ENCODE measurements around the gene ZNF649.
A peak's percentile ranks its signal among the peaks of the same experiment; 100 is the strongest.
"Not testable (repeated sequence)": the region's sequence is repeated elsewhere in the genome, so short reads cannot be mapped to it uniquely, and the experiment has no call there.

ZNF649 gene

DNA sequence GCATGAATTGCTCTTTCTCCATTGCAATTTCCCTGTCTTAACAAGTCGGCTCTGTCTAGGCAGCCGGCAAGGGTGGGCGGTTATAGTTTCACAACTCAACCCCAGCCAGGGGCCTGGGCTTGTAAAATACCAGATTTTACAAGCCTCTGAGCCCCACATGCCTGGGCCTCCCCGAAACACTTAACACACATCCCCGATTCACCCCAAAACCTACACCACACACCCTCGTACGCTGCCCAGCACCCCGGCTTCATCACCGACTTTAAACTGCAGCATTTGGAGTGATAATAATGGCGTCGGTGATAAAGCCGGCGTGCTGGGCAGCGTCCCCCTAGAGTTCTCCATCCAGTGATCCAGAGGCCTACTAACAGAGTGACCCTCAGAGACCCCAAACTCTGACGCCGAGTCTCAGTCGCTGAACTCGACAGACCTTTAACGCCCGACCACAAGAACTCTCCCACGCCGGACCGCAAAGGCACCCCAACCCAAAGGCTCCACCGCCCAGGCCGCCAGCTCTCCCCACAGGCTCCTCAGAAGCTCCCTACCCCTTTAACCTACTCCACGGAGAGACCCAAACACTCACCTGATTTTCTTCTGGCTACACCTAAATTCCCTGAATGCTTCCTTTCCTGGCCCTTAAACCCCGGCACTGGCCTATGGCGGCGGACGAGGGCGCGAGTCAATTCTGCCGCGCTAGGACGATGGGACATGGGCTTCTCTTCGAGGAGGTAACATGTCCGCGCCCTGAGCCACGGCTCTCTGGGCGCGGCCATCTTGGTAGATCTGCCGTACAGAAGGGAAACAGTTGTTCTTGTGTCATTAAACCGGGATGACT is at the start of gene ZNF649:
Gene ZNF649 (minus strand): TSS at position 687 of the 835 bp plus-strand sequence. CDS start 4,910 bp downstream, outside the sequence.
- peak; percentile 83 for DNase-seq

DNA sequence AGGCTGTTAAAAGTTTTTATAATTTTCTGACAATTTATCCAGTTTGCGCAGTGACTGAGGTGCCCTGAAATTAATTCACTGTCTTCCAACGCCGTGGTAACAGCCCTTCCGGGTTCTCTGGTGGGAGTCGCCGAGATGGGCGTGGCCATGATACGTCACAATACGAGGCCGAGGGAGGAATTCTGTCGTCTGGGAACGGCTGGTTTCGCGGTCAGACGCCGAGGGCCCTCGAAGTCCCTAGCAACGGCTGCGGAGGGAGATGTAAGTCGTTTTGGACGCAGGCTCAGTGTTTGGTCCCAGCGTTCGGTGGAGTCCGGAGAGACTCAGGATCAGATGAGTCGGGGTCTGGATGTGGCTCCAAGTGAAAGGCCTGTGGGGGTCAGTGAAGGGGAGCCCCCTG is 44.2 kb upstream of the ZNF649 start:
- no peak for DNase-seq

DNA sequence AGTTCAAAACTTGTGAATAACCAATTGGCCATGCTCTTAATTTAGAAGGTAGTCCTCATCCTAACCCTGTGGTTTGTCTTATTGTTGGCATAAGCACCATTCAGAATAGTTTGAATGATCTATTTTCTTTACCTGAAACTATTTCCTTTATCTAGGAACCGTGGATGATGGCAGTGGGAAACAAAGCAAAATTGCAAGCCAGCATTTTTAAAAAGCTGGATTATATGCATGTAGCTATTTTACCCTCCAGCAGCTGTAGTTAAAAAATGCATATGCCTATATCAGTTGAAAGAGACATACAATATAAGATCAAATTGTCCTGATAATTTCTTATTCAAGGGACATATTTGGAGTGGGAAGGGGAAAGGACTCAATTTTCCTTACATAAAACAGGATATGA is 41.8 kb upstream of the ZNF649 start:
- DNase-seq: no peak

DNA sequence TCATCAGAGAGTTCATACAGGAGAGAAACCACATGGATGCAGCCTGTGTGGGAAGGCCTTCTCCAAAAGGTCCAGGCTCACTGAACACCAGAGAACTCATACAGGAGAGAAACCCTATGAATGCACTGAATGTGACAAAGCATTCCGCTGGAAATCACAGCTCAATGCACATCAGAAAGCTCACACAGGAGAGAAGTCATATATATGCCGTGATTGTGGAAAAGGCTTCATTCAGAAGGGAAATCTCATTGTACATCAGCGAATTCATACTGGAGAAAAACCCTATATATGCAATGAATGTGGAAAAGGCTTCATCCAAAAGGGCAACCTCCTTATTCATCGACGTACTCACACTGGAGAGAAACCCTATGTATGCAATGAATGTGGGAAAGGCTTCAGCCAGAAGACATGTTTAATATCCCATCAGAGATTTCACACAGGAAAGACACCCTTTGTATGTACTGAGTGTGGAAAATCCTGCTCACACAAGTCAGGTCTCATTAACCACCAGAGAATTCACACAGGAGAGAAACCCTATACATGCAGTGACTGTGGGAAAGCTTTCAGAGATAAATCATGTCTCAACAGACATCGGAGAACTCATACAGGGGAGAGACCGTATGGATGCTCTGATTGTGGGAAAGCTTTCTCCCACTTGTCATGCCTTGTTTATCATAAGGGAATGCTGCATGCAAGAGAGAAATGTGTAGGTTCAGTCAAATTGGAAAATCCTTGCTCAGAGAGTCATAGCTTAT is 40.2 kb upstream of the ZNF649 start:
- DNase-seq: no peak

DNA sequence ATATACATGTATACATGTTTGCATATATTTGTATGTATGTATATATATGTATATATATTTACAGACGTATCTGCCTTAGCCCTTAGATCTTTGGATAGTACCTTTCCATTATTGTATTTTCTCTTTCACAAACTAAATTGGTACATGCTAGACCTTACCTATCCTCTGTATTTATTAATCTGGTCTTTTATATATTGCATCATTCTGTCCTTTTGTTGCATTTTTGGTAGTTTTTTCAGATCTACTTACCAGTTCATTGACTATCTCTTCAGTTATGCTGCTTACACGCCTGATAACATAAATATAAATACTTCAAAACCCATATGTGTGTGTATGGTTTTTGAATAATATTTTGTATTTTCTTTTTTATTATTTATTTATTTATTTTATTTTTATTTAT is 34.1 kb upstream of the ZNF649 start:
- no peak for DNase-seq

DNA sequence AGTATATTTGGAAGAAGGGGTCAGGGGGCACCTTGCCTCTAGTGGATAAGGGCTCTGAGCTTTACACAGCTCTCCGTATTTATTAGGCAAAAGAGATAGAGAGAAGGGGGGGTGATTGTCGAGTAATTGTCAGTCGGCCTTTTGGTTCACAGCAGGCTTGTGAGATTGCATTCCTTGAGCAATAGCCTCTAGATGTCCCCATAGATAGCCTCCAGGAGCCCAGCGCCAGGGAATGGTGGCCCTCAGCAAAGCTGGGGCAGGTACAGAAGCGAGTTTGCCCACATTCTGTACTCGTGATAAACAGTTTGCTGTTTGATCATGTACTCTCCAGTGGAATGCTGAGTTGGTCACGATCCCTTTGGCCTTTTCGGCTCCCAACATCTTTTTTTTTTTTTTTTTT is 27.1 kb upstream of the ZNF649 start:
- no peak for DNase-seq

DNA sequence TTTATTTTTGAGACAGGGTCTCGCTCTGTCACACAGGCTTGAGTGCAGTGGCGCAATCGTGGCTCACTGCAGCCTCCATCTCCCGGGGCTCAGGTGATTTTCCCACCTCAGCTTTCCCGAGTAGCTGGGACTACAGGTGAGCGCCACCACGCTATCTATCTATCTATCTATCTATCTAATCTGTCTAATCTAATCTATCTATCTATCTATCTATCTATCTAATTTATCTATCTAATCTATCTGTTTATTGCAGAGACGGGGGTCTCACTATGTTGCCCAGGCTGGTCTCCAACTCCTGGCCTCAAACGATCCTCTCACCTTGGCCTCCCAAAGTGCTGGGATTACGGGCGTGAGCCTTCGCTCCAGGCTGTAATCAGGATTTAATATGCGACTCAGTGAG is 23.0 kb upstream of the ZNF649 start:
- DNase-seq: no peak

DNA sequence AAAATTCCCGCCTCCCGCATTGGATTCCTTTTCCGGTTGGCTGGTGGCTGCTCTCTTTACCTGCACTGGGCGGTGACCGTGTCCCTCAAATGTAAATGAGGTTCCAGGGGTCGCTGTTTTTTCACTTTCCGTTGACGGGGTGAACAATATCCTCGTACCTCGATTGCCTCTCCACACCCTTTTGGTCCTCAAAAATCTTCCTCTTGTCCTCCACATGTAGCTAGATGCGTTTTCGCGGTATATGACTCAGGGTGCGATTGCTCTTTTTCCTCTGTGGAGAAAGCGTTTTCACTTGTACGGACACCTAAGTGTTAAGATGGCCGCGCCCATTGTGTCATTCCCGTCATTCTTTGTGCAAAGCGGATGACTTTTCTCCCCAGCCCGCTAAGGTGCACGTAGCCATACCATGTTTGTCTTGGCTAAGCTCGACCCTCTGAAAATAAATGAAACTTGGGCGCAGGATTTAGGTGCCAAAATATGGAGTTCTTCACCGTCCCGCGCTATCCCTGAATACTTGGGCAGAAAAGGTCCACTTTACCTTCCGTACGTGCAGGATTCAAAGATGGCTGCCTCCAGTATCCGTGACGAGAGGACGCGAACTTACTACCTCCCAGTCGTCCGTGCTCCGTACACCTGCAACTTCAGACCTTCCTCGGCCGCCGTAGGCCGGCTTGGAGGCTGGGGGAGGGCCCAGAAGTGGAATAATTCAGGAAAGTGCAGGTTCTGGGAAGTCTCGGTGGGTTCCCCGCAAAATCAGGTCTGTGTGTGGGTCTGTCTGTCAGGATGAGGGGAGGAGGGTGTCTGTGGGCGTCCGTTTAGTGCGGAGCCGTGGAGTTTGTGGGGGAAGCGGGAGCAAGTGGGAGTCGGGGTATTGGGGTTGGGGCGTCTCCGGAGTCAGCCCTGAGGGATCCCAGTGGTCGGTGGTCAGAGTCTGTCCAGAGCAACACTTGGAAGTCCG is 22.2 kb upstream of the ZNF649 start, which contains the start of gene ZNF613:
Gene ZNF613 (plus strand): TSS at position 689 of the 958 bp plus-strand sequence. CDS start 8,749 bp downstream, outside the sequence.
- DNase-seq: peak; percentile 86

DNA sequence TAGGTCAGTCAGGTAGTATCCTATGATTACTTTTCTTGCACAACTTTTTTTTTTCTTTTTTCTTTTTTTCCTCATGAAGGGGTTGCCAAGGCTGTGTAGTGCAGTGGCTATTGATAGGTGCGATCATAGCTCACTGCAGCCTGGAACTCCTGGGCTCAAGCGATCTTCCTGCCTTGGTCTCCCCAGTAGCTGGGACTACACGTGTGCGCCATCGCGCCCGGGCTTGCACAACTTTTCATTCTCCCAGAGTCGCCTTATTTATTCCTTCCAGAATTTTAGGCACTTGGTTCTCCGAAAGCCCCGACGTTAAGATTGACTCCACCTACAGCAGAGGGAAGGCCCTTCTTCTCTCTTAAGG is 21.6 kb upstream of the ZNF649 start:
- no peak for DNase-seq

DNA sequence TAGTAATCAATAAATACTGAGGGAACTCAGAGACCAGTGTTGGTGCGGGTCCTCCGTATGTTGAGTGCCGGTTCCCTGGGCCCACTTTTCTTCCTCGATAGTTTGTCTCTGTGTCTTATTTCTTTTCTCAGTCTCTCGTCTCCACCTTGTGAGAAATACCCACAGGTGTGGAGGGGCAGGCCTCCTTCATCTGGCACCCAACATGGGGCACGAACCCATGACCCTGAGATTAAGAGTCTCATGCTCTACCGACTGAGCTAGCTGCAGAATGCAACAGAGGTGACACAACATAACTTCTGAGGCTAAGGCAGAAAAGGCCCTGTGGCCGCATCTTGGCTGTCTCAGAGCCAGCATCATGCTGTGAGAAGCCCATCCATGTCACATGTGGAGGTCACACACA is 17.1 kb upstream of the ZNF649 start:
- no peak for DNase-seq

DNA sequence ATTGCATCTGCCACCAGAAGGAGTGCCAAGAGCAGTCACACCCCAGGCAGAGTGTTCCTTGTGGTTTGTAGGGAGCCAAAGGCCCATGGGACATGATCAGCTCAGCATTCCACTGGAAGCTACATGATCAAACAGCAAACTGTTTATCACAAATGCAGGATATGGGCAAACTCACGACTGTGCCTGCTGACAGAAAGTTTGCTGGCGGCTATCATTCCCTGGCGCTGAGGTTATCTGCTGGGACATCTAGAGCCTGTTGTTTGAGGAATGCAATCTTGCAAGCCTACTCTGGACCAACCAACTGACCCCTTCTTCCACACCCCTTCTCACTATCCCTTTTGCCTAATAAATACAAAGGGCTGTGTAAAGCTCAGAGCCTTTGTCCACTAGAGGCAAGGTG is 14.8 kb upstream of the ZNF649 start:
- no peak for DNase-seq

DNA sequence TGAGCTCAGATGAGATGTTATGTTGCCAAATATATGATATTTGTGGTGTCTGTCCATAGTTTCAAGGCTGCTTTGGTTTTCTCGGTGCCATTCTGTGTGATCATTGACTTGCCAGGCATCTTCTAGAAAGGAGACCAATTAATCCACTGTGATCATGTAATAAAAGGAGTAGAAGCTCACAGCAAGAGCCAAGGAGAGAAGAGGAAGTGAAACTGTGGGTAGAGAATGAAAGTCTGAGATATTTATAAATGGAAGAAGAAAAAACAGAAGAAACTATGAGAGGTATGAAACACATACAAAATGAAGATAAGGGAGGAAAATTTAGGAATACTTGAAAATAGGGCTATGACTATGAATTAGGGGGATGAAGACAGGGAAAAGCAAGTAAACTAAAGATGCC is 11.3 kb upstream of the ZNF649 start:
- DNase-seq: no peak

DNA sequence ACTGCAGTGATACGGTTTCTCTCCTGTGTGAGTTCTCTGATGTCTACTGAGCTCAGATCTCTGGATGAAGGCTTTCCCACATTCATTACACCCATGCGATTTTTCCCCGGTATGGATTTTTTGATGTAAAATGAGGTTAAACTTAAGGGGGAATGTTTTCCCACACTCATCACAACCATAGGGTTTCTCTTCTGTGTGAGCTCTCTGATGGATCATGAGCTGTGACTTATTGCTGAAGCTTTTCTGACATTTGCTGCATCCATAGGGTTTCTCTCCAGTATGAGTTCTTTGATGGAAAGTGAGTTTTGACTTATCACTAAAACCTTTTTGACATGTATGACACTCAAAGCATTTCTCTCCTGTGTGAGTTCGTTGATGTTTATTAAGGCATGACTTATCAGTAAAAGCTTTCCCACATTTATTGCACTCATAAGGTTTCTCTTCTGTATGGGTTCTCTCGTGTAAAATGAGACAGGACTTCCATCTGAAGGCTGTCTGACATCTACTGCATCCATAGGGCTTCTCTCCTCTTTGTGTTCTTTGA is 10.6 kb upstream of the ZNF649 start:
- DNase-seq: no peak

DNA sequence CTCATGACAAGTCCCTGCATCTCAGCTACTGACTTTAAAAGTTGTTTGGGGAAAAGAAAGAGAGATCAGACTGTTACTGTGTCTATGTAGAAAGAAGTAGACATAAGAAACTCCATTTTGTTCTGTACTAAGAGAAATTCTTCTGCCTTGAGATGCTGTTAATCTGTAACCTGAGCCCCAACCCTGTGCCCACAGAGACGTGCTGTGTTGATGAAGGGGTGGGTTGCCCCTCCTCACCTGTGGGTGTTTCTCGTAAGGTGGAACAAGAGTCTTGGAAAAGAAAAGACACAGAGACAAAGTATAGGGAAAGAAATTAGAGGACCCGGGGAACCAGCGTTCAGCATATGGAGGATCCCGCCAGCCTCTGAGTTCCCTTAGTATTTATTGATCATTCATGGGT is 3.2 kb upstream of the ZNF649 start:
- DNase-seq: not testable (repeated sequence)

DNA sequence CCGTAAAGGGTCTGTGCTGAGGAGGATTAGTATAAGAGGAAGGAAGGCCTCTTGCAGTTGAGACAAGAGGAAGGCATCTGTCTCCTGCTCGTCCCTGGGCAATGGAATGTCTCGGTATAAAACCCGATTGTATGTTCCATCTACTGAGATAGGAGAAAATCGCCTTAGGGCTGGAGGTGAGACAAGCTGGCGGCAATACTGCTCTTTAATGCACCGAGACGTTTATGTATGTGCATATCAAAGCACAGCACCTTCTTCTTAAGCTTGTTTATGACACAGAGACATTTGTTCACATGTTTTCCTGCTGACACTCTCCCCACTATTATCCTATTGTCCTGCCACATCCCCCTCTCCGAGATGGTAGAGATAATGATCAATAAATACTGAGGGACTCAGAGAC is 1.3 kb upstream of the ZNF649 start:
- DNase-seq: not testable (repeated sequence)

DNA sequence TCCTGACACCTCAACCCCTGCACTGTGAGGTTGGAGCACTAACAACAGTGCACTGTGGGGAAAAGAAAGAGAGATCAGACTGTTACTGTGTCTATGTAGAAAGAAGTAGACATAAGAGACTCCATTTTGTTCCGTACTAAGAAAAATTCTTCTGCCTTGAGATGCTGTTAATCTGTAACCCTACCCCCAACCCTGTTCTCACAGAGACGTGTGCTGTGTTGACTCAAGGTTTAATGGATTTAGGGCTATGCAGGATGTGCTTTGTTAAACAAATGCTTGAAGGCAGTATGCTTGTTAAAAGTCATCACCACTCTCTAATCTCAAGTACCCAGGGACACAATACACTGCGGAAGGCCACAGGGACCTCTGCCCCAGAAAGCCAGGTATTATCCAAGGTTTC is 822 bp upstream of the ZNF649 start:
- not testable (repeated sequence) for DNase-seq

DNA sequence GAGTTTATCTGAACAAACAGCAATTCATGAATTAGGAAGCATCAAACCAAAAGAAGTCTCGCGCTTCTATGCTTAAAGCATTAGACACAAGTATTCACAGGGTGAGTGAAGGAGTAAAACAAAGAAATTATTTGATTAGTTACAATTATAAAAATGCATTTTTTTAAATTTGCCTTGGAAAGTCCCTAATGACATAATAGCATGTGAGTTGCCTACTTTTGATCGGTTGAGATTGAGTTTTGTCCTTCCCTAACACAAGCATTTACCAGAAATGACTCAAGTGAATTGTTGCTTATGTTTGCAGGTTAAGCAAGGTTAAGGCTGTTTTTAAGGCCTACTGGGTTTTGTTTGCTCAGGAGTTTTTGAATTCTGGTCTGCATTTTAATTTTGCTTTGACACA is 389 bp upstream of the ZNF649 start:
- no peak for DNase-seq

DNA sequence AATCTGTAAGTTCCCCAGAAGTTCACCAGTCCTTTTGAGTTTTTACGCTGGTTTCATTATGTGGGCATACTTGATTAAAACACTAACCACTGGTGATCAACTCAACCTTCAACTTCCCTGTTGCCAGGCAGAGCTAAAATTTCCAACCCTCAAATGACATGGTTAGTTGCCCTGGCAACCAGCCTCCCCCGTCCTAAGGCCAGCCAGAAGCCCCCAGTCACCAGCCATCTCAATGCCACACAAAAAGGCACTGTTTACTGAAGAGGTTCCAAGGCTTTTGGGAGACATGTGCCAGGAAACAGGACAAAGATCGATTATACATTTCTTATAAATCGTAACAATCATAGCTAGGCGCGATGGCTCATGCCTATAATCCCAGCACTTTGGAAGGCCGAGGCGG is 1.6 kb downstream of the ZNF649 start:
- DNase-seq: no peak

DNA sequence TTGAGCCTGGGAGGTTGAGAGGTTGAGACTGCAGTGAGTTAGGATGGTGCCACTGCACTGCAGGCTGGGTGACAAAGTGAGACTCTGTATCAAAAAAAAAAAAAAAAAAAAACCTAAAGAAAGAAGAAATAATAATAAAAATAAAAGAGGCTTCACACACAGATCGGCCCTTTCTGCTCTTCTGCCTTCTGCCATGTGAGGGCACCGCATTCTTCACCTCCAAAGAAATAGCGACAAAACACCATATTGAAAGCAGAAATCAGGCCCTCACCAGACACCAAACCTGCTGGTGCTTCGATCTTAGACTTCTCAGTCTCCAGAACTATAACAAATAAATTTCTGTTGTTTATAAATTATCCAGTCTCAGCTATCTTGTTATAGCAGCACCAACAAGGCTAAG is 3.0 kb downstream of the ZNF649 start:
- no peak for DNase-seq

DNA sequence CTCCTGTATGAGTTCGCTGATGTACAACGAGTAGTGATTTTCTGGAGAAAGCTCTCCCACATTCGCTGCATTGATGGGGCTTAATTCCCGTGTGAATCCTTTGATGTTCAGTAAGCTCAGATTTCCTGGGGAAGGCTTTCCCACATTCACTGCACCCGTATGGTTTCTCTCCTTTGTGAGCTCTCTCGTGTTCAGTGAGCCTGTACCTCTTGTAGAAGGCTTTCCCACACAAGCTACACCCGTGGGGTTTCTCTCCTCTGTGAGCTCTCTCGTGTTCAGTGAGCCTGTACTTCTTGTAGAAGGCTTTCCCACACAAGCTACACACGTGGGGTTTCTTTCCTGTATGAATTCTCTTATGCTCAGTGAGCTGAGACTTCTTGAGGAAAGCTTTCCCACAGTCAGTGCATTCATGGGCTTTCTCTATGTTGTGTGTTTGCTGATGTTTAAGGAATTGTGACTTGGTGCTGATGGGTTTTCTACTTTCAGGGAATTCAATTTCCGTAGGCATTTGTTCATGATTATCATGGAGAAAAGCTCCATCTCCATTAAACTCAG is 13.5 kb downstream of the ZNF649 start:
- DNase-seq: no peak

DNA sequence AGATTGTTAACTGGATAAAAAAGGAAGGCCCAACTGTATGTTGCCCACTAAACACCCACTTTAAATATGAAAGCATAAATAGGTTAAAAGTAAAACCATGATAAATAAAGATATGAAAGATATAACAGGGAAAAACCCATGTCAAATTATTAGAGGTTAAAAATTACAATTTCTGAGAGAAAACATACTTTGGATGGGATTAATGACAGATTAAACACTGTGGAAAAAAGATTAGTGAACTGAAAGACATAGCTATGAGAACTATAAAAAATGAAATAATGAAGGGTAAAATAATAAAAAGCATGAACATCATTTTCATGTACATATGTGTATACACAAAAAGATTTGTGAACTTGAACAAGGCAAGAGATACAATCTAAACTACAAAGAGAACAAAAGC is 14.9 kb downstream of the ZNF649 start:
- no peak for DNase-seq

All from CD4-positive, alpha-beta T cell treated with Interleukin-17A for 4 hours (primary cell).